ENCODE results near the gene GSTO1.

Gene GSTO1

DNA sequence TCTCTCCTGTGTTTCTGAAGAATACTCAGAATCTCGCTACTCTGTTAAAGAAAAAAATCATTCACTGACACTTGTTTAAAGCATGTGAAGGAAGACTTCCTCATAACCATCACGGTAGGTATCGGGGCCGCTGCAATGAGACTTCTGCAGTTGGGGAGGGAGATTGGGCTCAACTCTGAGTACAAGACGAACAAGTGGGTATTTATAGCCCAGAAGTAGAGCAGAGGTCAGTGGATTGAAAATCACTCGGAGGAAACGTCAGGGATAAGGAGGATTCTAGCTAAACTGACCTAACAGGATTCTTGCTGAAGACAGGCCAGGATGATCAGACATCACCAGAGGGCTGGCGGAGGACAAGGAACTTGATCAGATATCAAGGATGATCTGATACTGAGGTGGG lies 50.2 kb downstream of the GSTO1 start:
- DNase-seq (ENCODE audit: low spot score): no peak

DNA sequence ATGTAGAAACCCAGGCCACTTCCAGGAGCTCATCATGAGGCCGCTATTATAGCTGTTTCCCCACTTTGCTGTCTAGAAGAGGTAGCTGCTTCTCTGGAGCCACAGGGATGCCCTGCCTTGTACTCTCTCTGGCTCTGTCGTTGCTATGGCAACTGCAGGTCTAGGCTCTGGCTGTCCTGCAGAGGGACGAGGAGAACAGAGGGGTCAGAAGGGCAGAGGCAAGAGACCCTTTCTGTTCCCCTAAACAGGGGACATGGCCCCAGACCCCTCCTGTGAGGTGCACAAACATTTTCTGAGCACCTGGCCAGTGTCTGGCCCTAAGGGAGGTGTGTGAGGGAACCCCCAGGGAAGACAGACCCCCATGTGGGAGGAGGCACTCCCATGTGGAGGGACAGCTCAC lies 52.2 kb downstream of the GSTO1 start:
- no peak for DNase-seq (ENCODE audit: low spot score)

DNA sequence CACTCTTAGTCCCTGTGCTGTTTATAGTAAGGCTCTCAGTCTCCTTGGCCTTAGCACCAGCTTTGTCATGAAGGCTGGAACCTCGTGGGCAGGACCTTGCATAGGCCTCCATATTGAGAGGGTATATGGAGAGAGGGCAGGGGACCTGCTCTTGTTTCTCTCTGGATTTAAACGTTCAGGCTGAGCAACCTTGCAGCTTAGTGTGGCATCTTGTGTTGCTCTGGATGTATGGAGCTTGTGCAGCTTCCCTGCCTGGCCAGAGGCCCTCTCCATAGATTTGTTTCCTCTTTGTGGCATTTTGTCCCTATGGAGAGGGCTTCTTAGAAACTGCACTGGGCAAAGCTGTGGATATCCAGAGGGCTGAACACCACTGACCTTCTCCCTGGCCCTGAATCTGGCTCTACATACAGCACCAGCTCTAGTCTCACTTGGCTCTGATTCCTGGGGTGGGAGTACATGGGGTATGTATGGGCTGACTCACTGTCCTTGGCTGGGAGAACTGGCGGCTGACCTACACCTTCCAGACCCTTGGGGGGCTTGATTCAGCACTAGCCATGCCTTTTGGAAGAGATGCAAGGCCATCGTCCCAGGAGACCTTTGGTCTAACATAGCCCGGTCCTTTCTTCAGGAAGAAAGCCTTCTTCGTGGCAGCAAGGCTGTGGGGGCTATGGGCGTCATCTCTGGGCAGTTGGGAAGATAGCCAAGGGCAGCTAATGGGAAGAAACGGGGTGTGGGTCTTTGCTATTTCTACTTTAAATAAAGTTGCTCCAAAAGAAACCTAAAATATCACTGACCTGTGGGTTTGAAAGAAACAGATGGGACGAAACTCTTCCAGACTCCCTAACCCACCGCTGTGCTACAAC lies 53.1 kb downstream of the GSTO1 start:
- DNase-seq (ENCODE audit: low spot score): no peak

GRCh38 chr10:104308439-104308903 lies 53.8 kb downstream of the GSTO1 start:
- DNase-seq (ENCODE audit: low spot score): no peak

DNA sequence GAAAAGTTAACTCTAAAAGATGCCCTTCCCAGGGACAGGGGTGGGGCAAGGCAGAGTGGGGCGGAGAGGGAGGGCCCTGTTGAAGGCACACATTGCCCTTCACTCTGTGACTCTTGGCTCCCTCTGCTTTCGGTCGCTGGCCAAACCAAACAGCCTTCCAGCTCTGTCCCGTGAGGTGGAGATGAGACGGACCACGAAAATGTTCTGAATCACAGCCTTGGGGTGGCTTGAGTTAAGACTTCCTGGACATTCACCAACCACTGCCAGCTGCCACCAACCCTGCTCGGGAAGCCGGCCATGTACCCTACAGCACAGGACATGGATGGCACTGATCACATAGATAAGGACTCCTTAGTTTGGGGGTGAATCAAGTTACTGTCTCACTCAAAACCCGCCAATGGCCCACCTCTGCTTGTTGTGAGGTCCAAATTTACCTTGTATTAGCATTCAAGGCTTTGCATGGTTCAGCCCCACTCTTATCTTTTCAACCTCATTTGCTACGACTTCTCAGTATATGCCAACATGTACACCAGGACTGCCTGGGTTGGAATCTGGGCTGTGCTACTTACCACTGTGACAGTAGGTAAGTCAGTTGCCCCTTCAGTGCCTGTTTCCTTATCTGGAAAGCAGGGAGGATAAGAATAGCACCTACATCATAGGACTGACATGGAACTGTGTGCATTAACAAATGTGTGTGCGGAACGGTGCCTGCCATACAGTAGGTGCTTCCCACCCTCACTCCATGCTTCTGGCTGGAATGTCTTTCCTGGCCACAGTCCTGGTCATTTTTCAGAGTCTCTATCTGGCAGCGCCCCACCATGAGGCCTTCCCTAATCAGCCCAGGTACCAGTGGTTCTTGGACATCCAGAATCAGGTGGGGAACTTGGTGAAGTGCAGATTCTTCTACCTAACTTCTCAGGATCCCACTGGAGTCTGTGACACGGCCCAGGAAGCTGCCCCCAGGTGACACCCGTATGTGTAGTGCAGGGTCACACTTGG lies 55.6 kb downstream of the GSTO1 start:
- no peak for DNase-seq (ENCODE audit: low spot score)

GRCh38 chr10:104311184-104311720 lies 56.6 kb downstream of the GSTO1 start:
- DNase-seq (ENCODE audit: low spot score): no peak

- no peak for DNase-seq (ENCODE audit: low spot score)
Measured at GRCh38 chr10:104314591-104315485, 60.1 kb downstream of the GSTO1 start.

DNA sequence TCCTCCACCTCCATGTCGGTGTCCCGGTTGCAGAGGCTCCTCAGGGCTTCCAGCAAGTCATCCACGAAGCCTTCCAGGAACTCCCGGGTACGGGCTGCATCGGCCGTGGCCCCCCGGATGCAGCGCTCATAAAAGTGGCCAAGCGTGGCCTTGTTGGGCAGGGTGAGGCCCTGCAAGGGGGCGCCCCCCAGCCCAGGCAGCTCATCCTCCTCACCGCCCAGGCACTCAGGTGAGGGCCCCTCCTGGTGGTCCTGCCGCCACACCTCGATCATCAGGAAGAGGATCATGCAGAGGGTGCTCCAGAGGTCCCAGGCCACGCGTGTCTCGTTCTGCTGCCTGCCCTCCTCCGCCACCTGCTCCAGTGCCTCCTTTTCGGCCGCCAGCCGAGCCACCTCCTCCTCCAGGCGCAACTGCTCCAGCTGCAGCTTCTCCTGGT lies 60.8 kb downstream of the GSTO1 start:
- DNase-seq (ENCODE audit: low spot score): no peak

- DNase-seq (ENCODE audit: low spot score): no peak
Measured at GRCh38 chr10:104316321-104317099, 61.8 kb downstream of the GSTO1 start.

All from Ammon's horn (tissue), 1 donor.